ENCODE data around the gene AQP2. TPM values are rescaled to one million over a fixed set of nuclear protein-coding genes. Genes with fewer than 3 reads are reported as not detected.

Gene AQP2
- total RNA-seq, 1 experiment from 2014 or later, result not detected

DNA sequence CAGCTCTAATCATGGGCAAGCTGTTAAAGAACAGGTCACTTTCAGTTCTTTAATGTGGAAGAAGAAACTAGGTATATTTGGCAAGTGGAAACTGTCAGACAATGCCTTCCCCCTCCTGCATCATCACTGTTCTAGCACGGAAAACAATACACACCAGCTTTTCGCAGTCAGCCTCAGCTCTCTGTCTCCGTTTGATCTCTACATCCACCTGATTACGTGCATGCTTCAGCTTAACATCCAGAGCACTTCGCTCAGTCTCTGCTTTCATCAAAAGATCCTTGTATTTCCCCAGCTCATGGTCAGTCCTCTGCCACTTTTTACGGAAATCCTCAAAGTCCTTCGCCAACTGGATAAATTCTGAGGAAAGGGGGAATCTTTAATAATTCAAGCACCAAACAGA, 55.7 kb downstream of the AQP2 start:
- Histone ChIP-seq H3K4me3 (no peak overlapping the region), H3K27ac (no peak overlapping the region), H3K27me3 (replicated peaks) (no peaks in the 10 kb centered on the region), H3K9me3 (replicated peaks) (no peaks in the 10 kb centered on the region), H3K36me3 (peaks cover 82% of the 10 kb centered on the region), H3K4me1 (replicated peaks) (no peaks in the 10 kb centered on the region)
- DNase-seq (ENCODE audit: low read depth in 1 of 2, low spot score in 2 of 2), result no peak

GRCh38 chr12:50006754-50007442, 56.4 kb downstream of the AQP2 start:
- no peaks in the 10 kb centered on the region for H3K27me3 ChIP-seq (replicated peaks)
- peaks cover 81% of the 10 kb centered on the region for H3K36me3 ChIP-seq
- H3K4me1 ChIP-seq (replicated peaks), result no peaks in the 10 kb centered on the region
- DNase-seq (ENCODE audit: low read depth in 1 of 2, low spot score in 2 of 2), result no peak
- no peaks in the 10 kb centered on the region for H3K9me3 ChIP-seq (replicated peaks)
- H3K4me3 ChIP-seq, result no peak overlapping the region
- H3K27ac ChIP-seq, result no peak overlapping the region

Other genes starting within 250 kb of the AQP2 start
- 12.9 and 19.2 TPM in 2 replicates for gene FMNL3, start 243.3 kb upstream of the AQP2 start, total RNA-seq (2014; rRNA removed; shearing (Covaris generic))
- 417 and 432 TPM in 2 replicates for gene TMBIM6, start 209.2 kb upstream of the AQP2 start, total RNA-seq (2014; rRNA removed; shearing (Covaris generic))
- 35.7 and 43.5 TPM in 2 replicates for gene NCKAP5L, start 122.3 kb upstream of the AQP2 start, total RNA-seq (2014; rRNA removed; shearing (Covaris generic))
- gene BCDIN3D, start 107.6 kb upstream of the AQP2 start, total RNA-seq (2014; rRNA removed; shearing (Covaris generic)), result 0.60 and 4.3 TPM in 2 replicates
- not detected in 2 replicates for gene FAIM2, start 46.8 kb upstream of the AQP2 start, total RNA-seq (2014; rRNA removed; shearing (Covaris generic))
- not detected in 2 replicates for gene AQP5, start 11.1 kb downstream of the AQP2 start, total RNA-seq (2014; rRNA removed; shearing (Covaris generic))
- gene AQP6, start 22.2 kb downstream of the AQP2 start, total RNA-seq (2014; rRNA removed; shearing (Covaris generic)), result not detected in 2 replicates
- 194 and 212 TPM in 2 replicates for gene RACGAP1, start 74.8 kb downstream of the AQP2 start, total RNA-seq (2014; rRNA removed; shearing (Covaris generic))
- 0.37 and 0.50 TPM in 2 replicates for gene ASIC1, start 106.9 kb downstream of the AQP2 start, total RNA-seq (2014; rRNA removed; shearing (Covaris generic))
- 55.7 and 61.5 TPM in 2 replicates for gene SMARCD1, start 134.6 kb downstream of the AQP2 start, total RNA-seq (2014; rRNA removed; shearing (Covaris generic))
- not detected in 2 replicates for gene GPD1, start 153.3 kb downstream of the AQP2 start, total RNA-seq (2014; rRNA removed; shearing (Covaris generic))
- gene COX14, start 161.5 kb downstream of the AQP2 start, total RNA-seq (2014; rRNA removed; shearing (Covaris generic)), result 49.7 and 62.3 TPM in 2 replicates
- 23.1 and 36.3 TPM in 2 replicates for gene CERS5, start 216.6 kb downstream of the AQP2 start, total RNA-seq (2014; rRNA removed; shearing (Covaris generic))